RPMI7951 (cell line): ENCODE results near the gene ATG2A. TPM values are rescaled to one million over a fixed set of nuclear protein-coding genes. Genes with fewer than 3 reads are reported as not detected.

Source experiments
- DNase-seq: peaks from one replicate; pipeline ENCODE4 v3.0.0-alpha.2; 2012; ENCODE audit warnings: low read depth
- total RNA-seq: library from RNA; depleted of rRNA; stranded (reverse); fragments of >200 nt; shearing (Covaris generic); gene quantifications from 2 replicates; pipeline ENCODE4 v1.2.3, GENCODE V29; 2014; rRNA removed

Gene ATG2A
- total RNA-seq: 6.6 and 7.2 TPM in 2 replicates

DNA sequence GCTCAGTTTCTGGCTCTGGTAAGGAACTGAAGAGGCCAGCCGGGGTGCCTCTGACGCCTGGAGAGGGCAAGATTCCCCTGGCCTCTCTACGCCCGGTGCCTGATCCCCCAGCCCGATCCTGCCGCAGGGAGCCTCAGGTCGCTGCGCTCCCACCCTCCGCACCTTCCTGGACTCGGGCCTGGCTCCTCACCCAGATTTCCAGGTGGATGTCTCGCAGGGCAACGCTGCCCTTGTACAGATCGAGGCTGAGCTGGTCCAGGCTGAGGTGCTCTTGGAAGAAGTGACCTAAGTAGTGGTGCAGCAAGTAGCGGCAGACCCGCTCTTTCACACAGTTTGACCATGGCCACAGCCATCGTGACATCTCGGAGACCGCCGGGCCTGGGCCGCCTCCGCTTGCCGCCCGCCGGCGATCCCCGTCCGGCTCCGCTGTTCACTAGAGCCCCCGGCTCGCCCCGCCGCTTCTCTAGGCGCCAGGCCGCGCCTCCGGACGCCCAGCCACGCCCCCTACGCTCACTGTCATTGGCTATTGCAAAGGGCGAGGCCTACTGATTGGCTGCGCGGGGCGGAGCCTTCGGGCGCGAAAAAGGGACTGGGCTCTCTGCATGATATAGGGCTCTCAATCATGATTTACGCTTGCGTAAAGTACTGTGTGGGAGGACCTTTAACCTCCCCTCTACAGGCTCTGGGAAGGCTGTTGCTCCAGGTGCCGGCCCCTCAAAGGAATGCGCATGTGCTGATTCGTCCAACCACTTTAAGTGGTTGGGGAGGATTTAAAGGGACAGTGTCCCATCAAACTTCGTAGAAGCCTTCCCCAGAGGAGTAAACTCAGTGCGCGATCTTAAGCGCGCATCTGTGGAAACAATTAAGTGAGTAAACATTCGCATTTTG is at the start of gene ATG2A:
ATG2A (minus strand) TSS at position 435 of the 888 bp plus-strand sequence; CDS start at position 361, 74 bp downstream.
- peak; percentile 100 for DNase-seq

DNA sequence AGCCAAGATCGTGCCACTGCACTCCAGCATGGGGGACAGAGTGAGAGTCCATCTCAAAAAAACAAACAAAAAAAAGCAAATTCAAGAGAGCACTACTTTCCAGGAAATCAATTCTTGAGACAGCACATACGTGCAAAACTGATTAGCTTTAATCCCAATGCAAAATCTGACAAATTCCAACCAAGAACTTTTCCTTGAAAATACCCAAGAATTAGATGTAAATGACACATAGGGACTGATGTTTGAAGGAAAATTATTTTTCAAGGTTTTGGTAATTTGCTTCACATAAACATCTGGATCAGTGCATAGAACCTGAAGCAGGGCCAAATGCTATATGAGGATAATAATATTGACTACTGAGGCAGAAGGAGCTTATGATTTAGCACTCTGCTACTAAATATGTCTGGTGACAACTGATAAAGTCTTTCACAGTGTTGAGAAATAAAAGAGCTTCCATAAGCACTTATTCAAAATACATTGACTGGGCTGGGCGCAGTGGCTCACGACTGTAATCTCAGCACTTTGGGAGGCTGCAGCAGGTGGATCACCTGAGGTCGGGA is 46.1 kb upstream of the ATG2A start:
- DNase-seq: no peak

GRCh38 chr11:64960719-64961118 is 43.7 kb upstream of the ATG2A start:
- no peak for DNase-seq

GRCh38 chr11:64959498-64959897 is 42.5 kb upstream of the ATG2A start:
- DNase-seq: no peak

DNA sequence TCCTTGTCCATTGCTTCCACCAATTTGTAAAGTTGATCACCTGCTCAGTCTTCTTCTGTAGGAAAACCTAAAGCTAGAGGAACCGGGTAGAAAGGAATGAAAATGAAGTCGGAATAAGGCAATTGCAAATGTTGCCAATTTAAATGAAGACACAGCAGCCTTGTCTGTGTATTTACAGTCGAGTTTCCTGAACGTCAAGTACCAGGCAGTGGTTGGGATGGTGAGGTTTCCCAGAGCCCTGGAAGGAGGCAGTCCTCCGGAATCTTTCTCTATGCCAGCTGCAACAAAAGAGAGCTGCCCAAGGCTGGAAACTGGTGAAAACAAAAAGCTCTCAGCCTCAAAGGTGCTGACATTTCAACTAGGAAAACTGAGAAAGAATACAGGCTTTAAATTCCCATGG is 37.2 kb upstream of the ATG2A start:
- no peak for DNase-seq

DNA sequence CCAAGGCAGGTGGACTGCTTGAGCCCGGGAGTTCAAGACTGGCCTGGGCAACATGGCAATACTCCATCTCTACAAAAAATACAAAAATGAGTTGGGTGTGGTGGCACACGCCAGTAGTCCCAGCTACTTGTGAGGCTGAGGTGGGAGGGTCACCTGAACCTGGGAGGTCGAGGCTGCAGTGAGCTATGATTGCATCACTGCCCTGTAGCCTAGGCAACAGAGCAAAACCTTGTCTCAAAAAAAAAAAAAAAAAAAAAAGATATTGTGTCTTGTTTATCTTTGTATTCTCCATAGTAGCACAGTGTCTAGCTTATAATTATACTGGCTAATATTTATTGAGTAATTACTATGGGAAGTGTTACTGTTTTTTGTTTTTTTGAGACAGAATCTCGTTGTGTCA is 34.5 kb upstream of the ATG2A start:
- no peak for DNase-seq

DNA sequence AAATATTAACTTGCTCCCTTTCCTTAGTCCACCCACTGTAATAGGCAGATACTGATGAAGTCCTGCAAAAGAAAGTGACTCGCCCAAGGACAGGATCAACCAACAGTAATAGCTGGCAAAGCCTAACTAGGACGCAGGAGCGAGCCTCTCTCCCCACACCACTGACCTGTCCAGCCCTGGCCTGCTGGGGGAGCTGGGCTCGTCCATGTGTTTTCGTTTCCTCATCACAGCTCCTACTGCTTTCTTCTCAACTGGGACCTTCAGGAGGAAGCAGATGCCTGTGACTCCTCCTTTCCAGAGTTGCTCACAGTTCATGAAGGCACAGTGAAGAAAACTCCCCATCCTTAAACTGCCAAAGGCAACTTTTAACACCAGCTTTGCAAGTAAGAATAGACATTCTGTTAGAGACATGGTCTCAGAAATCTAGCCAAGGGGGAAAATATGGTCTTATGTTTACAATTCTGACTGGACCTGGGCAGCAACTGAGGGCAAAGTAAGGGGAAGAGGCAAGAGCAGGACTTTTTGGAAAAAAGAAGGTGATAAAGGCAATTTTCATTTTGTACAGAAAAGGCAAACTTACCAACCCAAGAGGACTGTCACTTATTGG is 30.3 kb upstream of the ATG2A start:
- DNase-seq: peak; percentile 11

GRCh38 chr11:64936539-64936938 is 19.5 kb upstream of the ATG2A start:
- DNase-seq: no peak

GRCh38 chr11:64935359-64936081 is 18.5 kb upstream of the ATG2A start, which contains the start of gene GPHA2:
GPHA2 (minus strand) TSS chr11:64935893; CDS start chr11:64935460, 433 bp downstream.
- DNase-seq: no peak

DNA sequence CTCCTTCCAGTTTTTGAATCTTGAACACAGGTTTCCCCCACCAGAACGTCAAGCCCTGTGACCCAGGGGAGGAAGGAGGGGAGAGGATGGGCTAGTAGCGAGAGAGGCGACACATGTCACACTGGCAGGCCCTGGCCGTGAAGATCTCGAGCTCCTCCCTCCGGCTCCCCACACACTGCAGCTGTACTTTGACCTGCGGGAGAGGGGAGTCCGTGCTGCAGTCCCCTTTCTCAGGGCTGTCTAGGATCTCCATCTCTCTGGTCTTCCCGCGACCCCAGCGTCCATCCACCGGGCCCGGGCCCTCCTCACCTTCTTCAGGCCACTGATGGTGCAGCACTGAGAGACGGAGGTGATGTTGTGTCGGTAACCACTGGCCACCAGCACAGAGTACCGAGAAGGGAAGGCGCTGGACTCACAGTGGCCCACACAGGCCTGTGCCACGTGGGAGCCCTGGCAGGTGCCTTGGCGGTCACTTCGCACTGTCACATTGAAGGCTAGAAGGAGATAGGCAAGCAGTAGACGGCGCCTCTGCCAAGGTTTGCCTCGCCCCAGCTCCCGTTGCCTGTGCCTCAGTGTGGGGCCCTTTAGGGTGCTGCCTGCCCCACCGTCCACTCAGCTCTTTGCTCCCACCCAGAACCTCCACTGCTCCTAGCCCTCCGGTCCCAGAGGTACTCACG is 17.8 kb upstream of the ATG2A start:
- DNase-seq: no peak

- no peak for DNase-seq
Measured at GRCh38 chr11:64933935-64934681, 17.1 kb upstream of the ATG2A start.

- DNase-seq: no peak
Measured at GRCh38 chr11:64933213-64933934, 16.4 kb upstream of the ATG2A start.

DNA sequence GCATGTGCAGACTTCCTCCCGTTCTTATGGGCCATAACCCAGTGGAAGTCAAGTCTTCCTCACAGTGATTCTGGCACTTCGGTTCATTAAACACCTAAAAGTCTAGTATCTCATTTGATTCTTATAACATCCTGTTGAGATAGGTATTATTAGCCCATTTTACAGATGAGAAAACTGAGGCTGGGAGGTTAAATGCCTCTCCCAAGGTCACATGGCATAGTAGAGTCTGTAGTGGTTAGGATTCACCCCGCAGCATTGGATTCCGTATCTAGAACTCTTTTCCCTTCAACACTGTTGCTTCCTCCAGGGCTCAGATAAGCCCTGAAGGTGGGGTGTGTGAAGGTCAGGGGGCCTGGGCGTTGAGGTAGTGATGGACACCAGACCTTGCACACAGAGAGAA is 15.3 kb upstream of the ATG2A start:
- DNase-seq: no peak

DNA sequence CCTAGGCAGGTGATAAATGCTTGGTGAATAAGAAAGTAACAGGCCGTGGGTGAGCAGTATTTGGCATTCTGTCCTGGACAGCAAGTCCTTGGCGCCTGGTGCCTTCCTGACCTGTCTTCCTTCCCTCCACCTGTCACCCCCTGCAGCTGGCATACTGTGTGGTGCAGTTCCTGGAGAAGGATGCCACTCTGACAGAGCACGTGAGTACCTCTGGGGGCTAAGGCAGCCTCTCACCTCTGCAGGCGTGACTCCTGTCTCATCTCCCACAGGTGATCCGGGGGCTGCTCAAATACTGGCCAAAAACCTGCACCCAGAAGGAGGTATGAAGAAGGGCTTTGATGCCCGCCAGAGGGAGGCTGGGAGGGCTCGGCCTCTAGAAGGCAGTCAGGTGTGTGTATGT is 14.3 kb upstream of the ATG2A start:
- no peak for DNase-seq

DNA sequence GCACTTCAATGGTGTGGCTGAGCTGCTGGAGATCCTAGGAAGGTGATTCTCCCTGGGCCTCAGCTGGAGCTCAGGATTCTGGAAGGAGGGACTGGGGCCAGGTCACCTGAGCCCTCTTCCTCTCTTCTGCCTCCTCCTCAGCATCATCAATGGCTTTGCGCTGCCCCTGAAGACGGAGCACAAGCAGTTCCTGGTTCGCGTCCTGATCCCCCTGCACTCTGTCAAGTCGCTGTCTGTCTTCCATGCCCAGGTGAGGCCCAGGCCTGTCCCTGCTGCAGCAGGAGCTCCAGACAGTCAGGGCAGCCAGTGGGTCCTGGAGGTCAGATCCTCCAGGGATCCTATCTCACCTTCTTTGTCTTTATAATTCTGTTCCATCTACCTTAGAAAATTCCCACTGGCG is 13.3 kb upstream of the ATG2A start:
- DNase-seq: no peak

GRCh38 chr11:64929625-64930024 is 12.6 kb upstream of the ATG2A start:
- no peak for DNase-seq

DNA sequence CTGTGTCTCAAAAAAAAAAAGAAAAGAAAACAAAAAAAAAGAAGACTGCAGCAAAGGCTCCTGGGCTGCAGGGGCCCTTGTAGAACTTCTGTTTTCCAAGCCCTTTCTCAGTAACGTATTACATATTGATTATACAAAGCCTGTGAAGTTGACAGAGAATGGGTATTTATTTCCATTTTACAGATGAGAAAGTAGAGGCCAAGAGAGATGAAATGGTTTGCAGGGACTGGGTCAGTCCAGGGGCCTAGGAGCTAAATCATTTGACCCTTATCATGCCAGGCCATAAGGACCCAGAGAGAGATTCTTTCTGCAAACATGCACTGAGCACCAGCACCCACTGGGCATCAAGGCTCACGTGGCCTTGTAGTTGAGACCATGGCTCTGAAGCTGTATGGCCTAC is 11.9 kb upstream of the ATG2A start:
- DNase-seq: no peak

DNA sequence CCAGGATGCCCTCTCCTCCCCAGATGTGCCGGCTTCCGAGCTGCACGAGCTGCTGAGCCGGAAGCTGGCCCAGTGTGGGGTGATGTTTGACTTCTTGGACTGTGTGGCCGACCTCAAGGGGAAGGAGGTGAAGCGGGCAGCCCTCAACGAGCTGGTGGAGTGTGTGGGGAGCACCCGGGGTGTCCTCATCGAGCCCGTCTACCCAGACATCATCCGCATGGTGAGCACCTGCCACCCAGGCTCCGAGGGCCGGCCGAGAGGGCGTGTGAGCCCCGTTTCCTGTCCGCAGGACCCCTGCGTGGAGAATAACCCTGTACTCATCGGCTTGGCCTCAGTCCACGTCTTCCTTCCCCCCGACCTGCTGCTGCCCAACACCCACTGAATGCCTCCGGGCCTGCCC is 9.7 kb upstream of the ATG2A start:
- DNase-seq: no peak

DNA sequence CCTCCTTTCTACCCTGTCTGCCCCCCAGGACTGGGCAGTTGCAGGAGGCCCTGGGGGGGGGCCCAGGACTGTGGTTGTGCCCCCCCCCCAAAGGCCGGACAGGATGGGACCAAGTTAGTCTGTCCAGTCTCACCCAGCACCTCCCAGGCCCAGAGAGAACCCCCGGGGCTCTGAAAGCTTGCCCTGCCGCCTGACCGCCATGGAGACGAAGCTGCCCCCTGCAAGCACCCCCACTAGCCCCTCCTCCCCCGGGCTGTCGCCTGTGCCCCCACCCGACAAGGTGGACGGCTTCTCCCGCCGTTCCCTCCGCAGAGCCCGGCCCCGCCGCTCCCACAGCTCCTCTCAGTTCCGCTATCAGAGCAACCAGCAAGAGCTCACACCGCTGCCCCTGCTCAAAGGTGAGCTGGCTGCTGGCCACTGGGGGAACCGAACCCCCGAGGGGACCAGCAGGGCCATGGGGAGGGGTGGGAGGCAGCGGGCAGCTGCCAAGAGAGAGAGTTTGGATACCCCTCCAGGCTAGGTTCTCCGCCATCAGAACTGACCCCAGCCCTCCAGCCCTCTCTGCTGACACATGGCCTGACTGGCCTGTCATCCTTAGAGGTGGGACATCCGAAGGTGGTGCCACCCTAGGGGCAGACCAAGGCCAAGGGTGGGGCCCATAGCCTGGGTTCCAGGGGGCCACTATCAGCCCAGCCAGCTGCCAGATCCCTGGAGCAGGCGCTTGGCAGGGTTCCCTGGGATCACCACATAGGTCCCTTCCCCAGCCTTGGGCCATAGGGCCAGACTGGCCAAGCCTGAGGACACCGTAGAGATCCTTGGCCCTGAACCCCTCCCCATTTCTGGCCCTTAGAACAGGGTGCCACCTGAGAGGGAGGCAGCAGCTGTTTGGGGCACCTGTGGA is 8.8 kb upstream of the ATG2A start:
- no peak for DNase-seq
